ACHN (cell line): ENCODE measurements around the gene CCDC34.
A peak's percentile ranks its signal among the peaks of the same experiment; 100 is the strongest.

Source experiments
- DNase-seq: peaks from one replicate; pipeline ENCODE4 v3.0.0-alpha.2; 2015
- in situ Hi-C: cut with HindIII; loops from 2 replicates; pipeline ENCODE4 v1.10.0; 2017; ENCODE audit warnings: low sequenced_read_pairs, low pct_ligation_motif_present, low pct_unique_long_range_greater_than_20kb

Gene CCDC34

GRCh38 chr11:27305751-27306150 is 57.3 kb downstream of the CCDC34 start:
- no peak for DNase-seq
- in situ Hi-C loops: no loop called here

GRCh38 chr11:27304514-27304913 is 58.5 kb downstream of the CCDC34 start:
- DNase-seq: no peak
- in situ Hi-C loops: no loop called here

GRCh38 chr11:27303903-27304302 is 59.1 kb downstream of the CCDC34 start:
- DNase-seq: no peak
- in situ Hi-C loops: no loop called here

- in situ Hi-C loops: no loop called here
- no peak for DNase-seq
Measured at GRCh38 chr11:27300974-27301373, 62.0 kb downstream of the CCDC34 start.

- DNase-seq: no peak
- in situ Hi-C loops: no loop called here
Measured at GRCh38 chr11:27297616-27298015, 65.4 kb downstream of the CCDC34 start.

- in situ Hi-C loops: no loop called here
- peak; percentile 53 for DNase-seq
Measured at GRCh38 chr11:27296497-27296896, 66.5 kb downstream of the CCDC34 start.

GRCh38 chr11:27295928-27296327 is 67.1 kb downstream of the CCDC34 start:
- in situ Hi-C loops: no loop called here
- DNase-seq: no peak

GRCh38 chr11:27294654-27295053 is 68.4 kb downstream of the CCDC34 start:
- in situ Hi-C loops: no loop called here
- DNase-seq: no peak

GRCh38 chr11:27293515-27294417 is 69.2 kb downstream of the CCDC34 start:
- DNase-seq: no peak
- in situ Hi-C loops: no loop called here

- in situ Hi-C loops: no loop called here
Measured at GRCh38 chr11:27292637-27293010, 70.4 kb downstream of the CCDC34 start.

GRCh38 chr11:27291954-27292636 is 70.9 kb downstream of the CCDC34 start:
- in situ Hi-C loops: no loop called here
- no peak for DNase-seq

More at GRCh38 chr11:27292637-27293010, 70.4 kb downstream of the CCDC34 start:
- no peak for DNase-seq

GRCh38 chr11:27291302-27291889 is 71.6 kb downstream of the CCDC34 start:
- in situ Hi-C loops: no loop called here
- no peak for DNase-seq

- no peak for DNase-seq
- in situ Hi-C loops: no loop called here
Measured at GRCh38 chr11:27290261-27291050, 72.6 kb downstream of the CCDC34 start.
